Memory B cell (primary cell): ENCODE measurements around the gene EIF3D.

ENCODE experiments used
- ATAC-seq: fragments of 150-1000 bp; cut with Tn5 transposase; 2 replicates; pipeline ENCODE4 v1.10.0; 2021; ENCODE audit warnings: low read depth, mild to moderate bottlenecking, moderate library complexity
- DNase-seq, 2 donors: peaks; one replicate each; pipeline ENCODE4 v3.0.0; 2022; ENCODE audit warnings: low spot score in 2 of 2
- H3K27ac Mint-ChIP-seq: one replicate; pipeline ENCODE4 v1.8.0; 2022; ENCODE audit warnings: mild to moderate bottlenecking, moderate library complexity, mixed read lengths
- H3K27me3 Mint-ChIP-seq: one replicate; pipeline ENCODE4 v1.8.0; 2022; ENCODE audit warnings: mixed read lengths
- H3K36me3 Mint-ChIP-seq: one replicate; pipeline ENCODE4 v1.8.0; 2022; ENCODE audit warnings: mild to moderate bottlenecking, mixed read lengths
- H3K4me1 Mint-ChIP-seq: one replicate; pipeline ENCODE4 v1.8.0; 2022; ENCODE audit warnings: mixed read lengths
- H3K4me3 Mint-ChIP-seq: one replicate; pipeline ENCODE4 v1.8.0; 2022; ENCODE audit warnings: mild to moderate bottlenecking, moderate library complexity, mixed read lengths
- H3K9me3 Mint-ChIP-seq: one replicate; pipeline ENCODE4 v1.8.0; 2022; ENCODE audit warnings: mixed read lengths

EIF3D gene

GRCh38 chr22:36507518-36508010, 21.4 kb downstream of the EIF3D start:
- DNase-seq (no peak), ATAC-seq (no peak)
- Mint-ChIP-seq H3K36me3 (peaks cover 15% of the 10 kb centered on the region), H3K27me3 (no peaks in the 10 kb centered on the region), H3K4me1 (peaks cover 6% of the 10 kb centered on the region), H3K27ac (no peak overlapping the region), H3K9me3 (no peaks in the 10 kb centered on the region), H3K4me3 (peak overlapping the region; percentile 29)

- DNase-seq (peak; percentile 89 to 90), ATAC-seq (peak; percentile 98)
- Mint-ChIP-seq H3K27me3 (no peaks in the 10 kb centered on the region), H3K27ac (no peak within 1 kb of the TSS), H3K4me3 (peak within 1 kb of the TSS; percentile 76), H3K36me3 (peaks cover 9% of the 10 kb centered on the region), H3K4me1 (peaks cover 6% of the 10 kb centered on the region), H3K9me3 (no peaks in the 10 kb centered on the region)
Observed at GRCh38 chr22:36506637-36507517, 22.1 kb downstream of the EIF3D start, which contains the start of gene FOXRED2. Gene FOXRED2, minus strand, starts transcription at chr22:36507040. Its CDS starts 618 bp downstream, at chr22:36506422.

- H3K4me3 Mint-ChIP-seq = peak overlapping the region; percentile 29
- H3K27ac Mint-ChIP-seq = no peak overlapping the region
- H3K36me3 Mint-ChIP-seq = peaks cover 3% of the 10 kb centered on the region
- no peak for DNase-seq
- no peaks in the 10 kb centered on the region for H3K9me3 Mint-ChIP-seq
- no peaks in the 10 kb centered on the region for H3K27me3 Mint-ChIP-seq
- peaks cover 4% of the 10 kb centered on the region for H3K4me1 Mint-ChIP-seq
- no peak for ATAC-seq
Observed at GRCh38 chr22:36505998-36506635, 22.8 kb downstream of the EIF3D start.

GRCh38 chr22:36497910-36498665, 30.9 kb downstream of the EIF3D start:
- no peak overlapping the region for H3K27ac Mint-ChIP-seq
- no peaks in the 10 kb centered on the region for H3K27me3 Mint-ChIP-seq
- H3K9me3 Mint-ChIP-seq = no peaks in the 10 kb centered on the region
- ATAC-seq (no peak), DNase-seq (no peak)
- peaks cover 8% of the 10 kb centered on the region for H3K4me1 Mint-ChIP-seq
- no peak overlapping the region for H3K4me3 Mint-ChIP-seq
- H3K36me3 Mint-ChIP-seq = no peaks in the 10 kb centered on the region

- DNase-seq (peak; percentile 54 to 72), ATAC-seq (peak; percentile 88)
- Mint-ChIP-seq H3K9me3 (no peaks in the 10 kb centered on the region), H3K4me3 (peak overlapping the region; percentile 71), H3K27me3 (no peaks in the 10 kb centered on the region), H3K27ac (peak overlapping the region; percentile 81), H3K36me3 (no peaks in the 10 kb centered on the region), H3K4me1 (peaks cover 12% of the 10 kb centered on the region)
Observed at GRCh38 chr22:36493690-36494110, 35.3 kb downstream of the EIF3D start.

- Mint-ChIP-seq H3K27me3 (no peaks in the 10 kb centered on the region), H3K9me3 (no peaks in the 10 kb centered on the region), H3K36me3 (no peaks in the 10 kb centered on the region), H3K4me3 (peak overlapping the region; percentile 12), H3K4me1 (peaks cover 12% of the 10 kb centered on the region), H3K27ac (peak overlapping the region; percentile 78)
- no peak for DNase-seq
- no peak for ATAC-seq
Observed at GRCh38 chr22:36492109-36492508, 36.9 kb downstream of the EIF3D start.

GRCh38 chr22:36491155-36491554, 37.8 kb downstream of the EIF3D start:
- H3K36me3 Mint-ChIP-seq = no peaks in the 10 kb centered on the region
- no peak overlapping the region for H3K27ac Mint-ChIP-seq
- peaks cover 15% of the 10 kb centered on the region for H3K4me1 Mint-ChIP-seq
- H3K4me3 Mint-ChIP-seq = no peak overlapping the region
- no peak for ATAC-seq
- DNase-seq = no peak
- H3K9me3 Mint-ChIP-seq = no peaks in the 10 kb centered on the region
- H3K27me3 Mint-ChIP-seq = no peaks in the 10 kb centered on the region

- Mint-ChIP-seq H3K27ac (no peak overlapping the region), H3K36me3 (no peaks in the 10 kb centered on the region), H3K4me1 (peaks cover 10% of the 10 kb centered on the region), H3K4me3 (no peak overlapping the region), H3K9me3 (no peaks in the 10 kb centered on the region), H3K27me3 (no peaks in the 10 kb centered on the region)
- no peak for ATAC-seq
- DNase-seq = peak; percentile 62 to 65
Observed at GRCh38 chr22:36486619-36487384, 42.2 kb downstream of the EIF3D start.

- Mint-ChIP-seq H3K4me3 (peak within 1 kb of the TSS; percentile 95), H3K27ac (peak within 1 kb of the TSS; percentile 97), H3K4me1 (peaks cover 19% of the 10 kb centered on the region), H3K9me3 (no peaks in the 10 kb centered on the region), H3K27me3 (no peaks in the 10 kb centered on the region), H3K36me3 (peaks cover 6% of the 10 kb centered on the region)
- ATAC-seq (peak; percentile 84), DNase-seq (peak; percentile 95 to 97)
Observed at GRCh38 chr22:36481393-36482168, 47.4 kb downstream of the EIF3D start, which contains the start of gene TXN2. Gene TXN2, minus strand, starts transcription at chr22:36481640. Its CDS starts 803 bp downstream, at chr22:36480837.

GRCh38 chr22:36480941-36481392, 48.0 kb downstream of the EIF3D start:
- no peaks in the 10 kb centered on the region for H3K27me3 Mint-ChIP-seq
- ATAC-seq = no peak
- peaks cover 18% of the 10 kb centered on the region for H3K4me1 Mint-ChIP-seq
- H3K27ac Mint-ChIP-seq = peak overlapping the region; percentile 97
- no peak for DNase-seq
- peak overlapping the region; percentile 95 for H3K4me3 Mint-ChIP-seq
- H3K36me3 Mint-ChIP-seq = peaks cover 10% of the 10 kb centered on the region
- H3K9me3 Mint-ChIP-seq = no peaks in the 10 kb centered on the region

- DNase-seq = no peak
- no peak overlapping the region for H3K27ac Mint-ChIP-seq
- H3K36me3 Mint-ChIP-seq = peaks cover 15% of the 10 kb centered on the region
- H3K27me3 Mint-ChIP-seq = no peaks in the 10 kb centered on the region
- ATAC-seq = no peak
- peaks cover 18% of the 10 kb centered on the region for H3K4me1 Mint-ChIP-seq
- H3K4me3 Mint-ChIP-seq = no peak overlapping the region
- H3K9me3 Mint-ChIP-seq = no peaks in the 10 kb centered on the region
Observed at GRCh38 chr22:36478966-36479365, 50.0 kb downstream of the EIF3D start.

GRCh38 chr22:36475341-36475740, 53.6 kb downstream of the EIF3D start:
- Mint-ChIP-seq H3K9me3 (no peaks in the 10 kb centered on the region), H3K27ac (no peak overlapping the region), H3K4me1 (peaks cover 5% of the 10 kb centered on the region), H3K27me3 (no peaks in the 10 kb centered on the region), H3K4me3 (no peak overlapping the region), H3K36me3 (peaks cover 26% of the 10 kb centered on the region)
- DNase-seq = no peak
- ATAC-seq = no peak
